ENCODE data around the gene TM4SF1. TPM values are rescaled to one million over a fixed set of nuclear protein-coding genes. Genes with fewer than 3 reads are reported as not detected.

Gene TM4SF1
- polyA plus RNA-seq, 1 donor from 2014 or later = 0.81 TPM

DNA sequence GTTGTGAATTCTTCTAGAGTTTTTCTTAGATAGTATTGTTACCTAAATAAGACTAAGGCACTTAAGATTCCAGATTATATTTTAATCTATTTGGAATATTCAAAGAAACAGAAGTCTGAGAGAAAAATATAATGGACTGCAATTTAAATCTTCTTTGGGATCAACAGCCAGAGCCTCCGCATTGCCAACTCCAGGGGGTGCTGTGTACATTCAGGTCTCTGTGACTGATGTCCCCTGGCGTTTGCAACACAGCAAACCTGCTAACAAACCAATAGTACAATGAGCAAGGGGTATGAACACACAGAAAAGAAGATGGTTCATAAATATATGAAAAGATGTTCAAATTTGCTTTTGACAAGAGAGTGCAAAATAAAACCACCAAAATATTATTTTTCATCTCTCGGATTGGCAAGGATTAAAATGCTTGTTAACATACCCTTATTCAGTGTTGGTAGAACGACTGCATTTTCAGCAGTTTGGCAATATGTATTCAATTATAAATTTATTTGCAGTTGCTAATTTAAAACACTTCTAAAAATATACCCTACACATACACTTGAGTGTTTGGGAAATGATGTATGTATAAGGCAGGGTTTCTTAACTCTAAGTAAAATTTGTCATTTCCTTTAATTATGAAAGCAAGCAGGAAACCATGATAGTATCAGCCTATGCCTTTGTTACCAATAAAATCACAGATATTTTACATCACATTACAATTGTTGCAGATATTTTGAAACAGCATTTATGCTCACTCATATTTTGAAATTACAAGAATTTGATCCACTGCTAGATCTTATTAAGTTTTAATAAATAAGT lies 16.1 kb upstream of the TM4SF1 start:
- Histone ChIP-seq H3K36me3 (ENCODE audit: insufficient read depth, low read length) (no peaks in the 10 kb centered on the region), H4K20me1 (ENCODE audit: insufficient read depth) (no peaks in the 10 kb centered on the region), H3K9ac (ENCODE audit: low read length) (no peak overlapping the region), H3K79me2 (replicated peaks; ENCODE audit: insufficient read depth, low read length) (no peaks in the 10 kb centered on the region), H3F3A (ENCODE audit: insufficient read depth, low read length, poor library complexity, severe bottlenecking) (no peaks in the 10 kb centered on the region), H3K9me2 (ENCODE audit: insufficient read depth, low read length) (no peaks in the 10 kb centered on the region), H3K9me3 (ENCODE audit: low read length) (no peaks in the 10 kb centered on the region), H3K27me3 (ENCODE audit: insufficient read depth, low read depth, low read length) (no peaks in the 10 kb centered on the region), H3K27ac (ENCODE audit: low read length) (no peak overlapping the region), H3K4me3 (ENCODE audit: low read length) (no peak overlapping the region), H2AFZ (ENCODE audit: low read depth, low read length) (no peak overlapping the region), H3K4me2 (ENCODE audit: low read length) (no peak overlapping the region)
- TF ChIP-seq EP300 (conservative IDR thresholded peaks at IDR 0.05; ENCODE audit: poor library complexity, severe bottlenecking) = no peak
- TF ChIP-seq, protein P1, sequence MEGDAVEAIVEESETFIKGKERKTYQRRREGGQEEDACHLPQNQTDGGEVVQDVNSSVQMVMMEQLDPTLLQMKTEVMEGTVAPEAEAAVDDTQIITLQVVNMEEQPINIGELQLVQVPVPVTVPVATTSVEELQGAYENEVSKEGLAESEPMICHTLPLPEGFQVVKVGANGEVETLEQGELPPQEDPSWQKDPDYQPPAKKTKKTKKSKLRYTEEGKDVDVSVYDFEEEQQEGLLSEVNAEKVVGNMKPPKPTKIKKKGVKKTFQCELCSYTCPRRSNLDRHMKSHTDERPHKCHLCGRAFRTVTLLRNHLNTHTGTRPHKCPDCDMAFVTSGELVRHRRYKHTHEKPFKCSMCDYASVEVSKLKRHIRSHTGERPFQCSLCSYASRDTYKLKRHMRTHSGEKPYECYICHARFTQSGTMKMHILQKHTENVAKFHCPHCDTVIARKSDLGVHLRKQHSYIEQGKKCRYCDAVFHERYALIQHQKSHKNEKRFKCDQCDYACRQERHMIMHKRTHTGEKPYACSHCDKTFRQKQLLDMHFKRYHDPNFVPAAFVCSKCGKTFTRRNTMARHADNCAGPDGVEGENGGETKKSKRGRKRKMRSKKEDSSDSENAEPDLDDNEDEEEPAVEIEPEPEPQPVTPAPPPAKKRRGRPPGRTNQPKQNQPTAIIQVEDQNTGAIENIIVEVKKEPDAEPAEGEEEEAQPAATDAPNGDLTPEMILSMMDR (IDR thresholded peaks at IDR 0.05; ENCODE audit: poor library complexity, severe bottlenecking) = peak; percentile 68
- TF ChIP-seq RAD21 (conservative IDR thresholded peaks at IDR 0.05) = peak; percentile 67
- TF ChIP-seq, protein P2, sequence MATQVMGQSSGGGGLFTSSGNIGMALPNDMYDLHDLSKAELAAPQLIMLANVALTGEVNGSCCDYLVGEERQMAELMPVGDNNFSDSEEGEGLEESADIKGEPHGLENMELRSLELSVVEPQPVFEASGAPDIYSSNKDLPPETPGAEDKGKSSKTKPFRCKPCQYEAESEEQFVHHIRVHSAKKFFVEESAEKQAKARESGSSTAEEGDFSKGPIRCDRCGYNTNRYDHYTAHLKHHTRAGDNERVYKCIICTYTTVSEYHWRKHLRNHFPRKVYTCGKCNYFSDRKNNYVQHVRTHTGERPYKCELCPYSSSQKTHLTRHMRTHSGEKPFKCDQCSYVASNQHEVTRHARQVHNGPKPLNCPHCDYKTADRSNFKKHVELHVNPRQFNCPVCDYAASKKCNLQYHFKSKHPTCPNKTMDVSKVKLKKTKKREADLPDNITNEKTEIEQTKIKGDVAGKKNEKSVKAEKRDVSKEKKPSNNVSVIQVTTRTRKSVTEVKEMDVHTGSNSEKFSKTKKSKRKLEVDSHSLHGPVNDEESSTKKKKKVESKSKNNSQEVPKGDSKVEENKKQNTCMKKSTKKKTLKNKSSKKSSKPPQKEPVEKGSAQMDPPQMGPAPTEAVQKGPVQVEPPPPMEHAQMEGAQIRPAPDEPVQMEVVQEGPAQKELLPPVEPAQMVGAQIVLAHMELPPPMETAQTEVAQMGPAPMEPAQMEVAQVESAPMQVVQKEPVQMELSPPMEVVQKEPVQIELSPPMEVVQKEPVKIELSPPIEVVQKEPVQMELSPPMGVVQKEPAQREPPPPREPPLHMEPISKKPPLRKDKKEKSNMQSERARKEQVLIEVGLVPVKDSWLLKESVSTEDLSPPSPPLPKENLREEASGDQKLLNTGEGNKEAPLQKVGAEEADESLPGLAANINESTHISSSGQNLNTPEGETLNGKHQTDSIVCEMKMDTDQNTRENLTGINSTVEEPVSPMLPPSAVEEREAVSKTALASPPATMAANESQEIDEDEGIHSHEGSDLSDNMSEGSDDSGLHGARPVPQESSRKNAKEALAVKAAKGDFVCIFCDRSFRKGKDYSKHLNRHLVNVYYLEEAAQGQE (IDR thresholded peaks at IDR 0.05; ENCODE audit: borderline replicate concordance) = no peak
- TF ChIP-seq POLR2AphosphoS5 (IDR thresholded peaks at IDR 0.05) = no peak
- peak; percentile 64 for TF ChIP-seq SMC3 (conservative IDR thresholded peaks at IDR 0.05; ENCODE audit: poor library complexity)

DNA sequence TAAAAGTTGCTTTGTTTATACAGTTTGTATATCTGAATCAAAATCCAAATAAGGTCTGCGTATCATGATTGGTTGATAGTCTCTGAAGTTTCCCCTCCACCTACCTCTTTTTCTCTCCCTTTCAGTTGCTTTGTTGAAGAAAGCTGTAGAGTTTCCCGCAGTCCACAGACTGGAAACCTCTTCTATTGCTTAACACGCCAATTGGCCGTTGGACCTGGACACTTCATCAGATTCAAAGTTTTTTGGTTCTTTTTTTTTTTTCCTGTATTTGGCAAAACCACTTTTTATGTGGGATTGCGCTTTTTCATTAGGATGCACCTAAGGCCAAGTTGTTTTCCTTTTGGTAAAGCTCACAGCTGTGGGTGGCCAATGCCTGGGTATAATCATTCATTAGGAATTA lies 14.5 kb upstream of the TM4SF1 start:
- Histone ChIP-seq H3K4me3 (ENCODE audit: low read length) (no peak overlapping the region), H3K79me2 (replicated peaks; ENCODE audit: insufficient read depth, low read length) (no peaks in the 10 kb centered on the region), H3K9ac (ENCODE audit: low read length) (no peak overlapping the region), H4K20me1 (ENCODE audit: insufficient read depth) (no peaks in the 10 kb centered on the region), H3K27ac (ENCODE audit: low read length) (no peak overlapping the region), H3K9me2 (ENCODE audit: insufficient read depth, low read length) (no peaks in the 10 kb centered on the region), H3K9me3 (ENCODE audit: low read length) (no peaks in the 10 kb centered on the region), H3F3A (ENCODE audit: insufficient read depth, low read length, poor library complexity, severe bottlenecking) (no peaks in the 10 kb centered on the region), H3K4me2 (ENCODE audit: low read length) (no peak overlapping the region), H2AFZ (ENCODE audit: low read depth, low read length) (no peak overlapping the region), H3K27me3 (ENCODE audit: insufficient read depth, low read depth, low read length) (no peaks in the 10 kb centered on the region), H3K36me3 (ENCODE audit: insufficient read depth, low read length) (no peaks in the 10 kb centered on the region)
- no peak for TF ChIP-seq EP300 (conservative IDR thresholded peaks at IDR 0.05; ENCODE audit: poor library complexity, severe bottlenecking)
- TF ChIP-seq, protein P1 (IDR thresholded peaks at IDR 0.05; ENCODE audit: poor library complexity, severe bottlenecking) = no peak

Data from neural cell (in vitro differentiated cells).